Parathyroid adenoma (tissue), 2 donors: ENCODE measurements around the gene KPNA5.

Experiments
- H2AFZ ChIP-seq: fragments of 300-600 bp; sonication (generic); one replicate; pipeline ENCODE4 v1.7.0; 2017; ENCODE audit warnings: antibody characterized with exemption, mild to moderate bottlenecking
- H3K27ac ChIP-seq: fragments of 300-600 bp; sonication (generic); one replicate; pipeline ENCODE4 v1.7.0; 2017
- H3K27me3 ChIP-seq: fragments of 300-600 bp; sonication (generic); one replicate; pipeline ENCODE4 v1.7.0; 2017; ENCODE audit warnings: low read length; ENCODE audit not compliant: control insufficient read depth, insufficient read depth
- H3K36me3 ChIP-seq: fragments of 300-600 bp; sonication (generic); one replicate; pipeline ENCODE4 v1.7.0; 2017; ENCODE audit warnings: low read length; ENCODE audit not compliant: control insufficient read depth, insufficient read depth
- H3K4me1 ChIP-seq: fragments of 300-600 bp; sonication (generic); one replicate; pipeline ENCODE4 v1.7.0; 2017; ENCODE audit warnings: control low read depth
- H3K4me2 ChIP-seq: fragments of 300-600 bp; sonication (generic); one replicate; pipeline ENCODE4 v1.7.0; 2017; ENCODE audit warnings: low read length
- H3K4me3 ChIP-seq: fragments of 300-600 bp; sonication (generic); one replicate; pipeline ENCODE4 v1.7.0; 2017; ENCODE audit warnings: low read depth, low read length
- H3K79me2 ChIP-seq: fragments of 300-600 bp; sonication (generic); one replicate; pipeline ENCODE4 v1.7.0; 2017; ENCODE audit warnings: control low read depth
- H3K9ac ChIP-seq: fragments of 300-600 bp; sonication (generic); one replicate; pipeline ENCODE4 v1.7.0; 2017; ENCODE audit warnings: mild to moderate bottlenecking
- H3K9me3 ChIP-seq: fragments of 300-600 bp; sonication (generic); one replicate; pipeline ENCODE4 v1.7.0; 2017; ENCODE audit warnings: low read length; ENCODE audit not compliant: control insufficient read depth
- CTCF ChIP-seq: fragments of 300-600 bp; sonication (generic); IDR thresholded peaks from one replicate; pipeline ENCODE4 v1.7.0; 2017; ENCODE audit warnings: antibody characterized with exemption, mild to moderate bottlenecking
- donor health status: primary hyperparathyroidism.

KPNA5 gene

GRCh38 chr6:116680880-116681672 lies at the start of gene KPNA5:
TSS of gene KPNA5 (plus strand) at chr6:116681211. CDS start at chr6:116681335, 124 bp downstream.
- Histone ChIP-seq H3K36me3 (no peaks in the 10 kb centered on the region), H3K9me3 (no peaks in the 10 kb centered on the region), H3K4me2 (peak within 1 kb of the TSS; percentile 93), H3K9ac (peak within 1 kb of the TSS; percentile 50), H3K4me1 (no peaks in the 10 kb centered on the region), H2AFZ (peak within 1 kb of the TSS; percentile 98), H3K79me2 (peaks cover 4% of the 10 kb centered on the region), H3K27ac (peak within 1 kb of the TSS; percentile 92), H3K27me3 (no peaks in the 10 kb centered on the region), H3K4me3 (peak within 1 kb of the TSS; percentile 88)
- TF ChIP-seq CTCF: no peak

- H3K36me3 ChIP-seq: no peaks in the 10 kb centered on the region
- no peaks in the 10 kb centered on the region for H3K27me3 ChIP-seq
- no peaks in the 10 kb centered on the region for H3K79me2 ChIP-seq
- peak overlapping the region; percentile 64 for H3K27ac ChIP-seq
- no peak for TF ChIP-seq CTCF
- H3K4me3 ChIP-seq: no peak overlapping the region
- H3K9ac ChIP-seq: no peak overlapping the region
- H3K9me3 ChIP-seq: no peaks in the 10 kb centered on the region
- peak overlapping the region; percentile 66 for H2AFZ ChIP-seq
- H3K4me2 ChIP-seq: no peak overlapping the region
- H3K4me1 ChIP-seq: peaks cover 11% of the 10 kb centered on the region
These were observed 49.5 kb upstream of the KPNA5 start for GRCh38 chr6:116631379-116631990.

GRCh38 chr6:116633685-116634084 lies 47.3 kb upstream of the KPNA5 start:
- Histone ChIP-seq H3K4me3 (no peak overlapping the region), H3K9me3 (no peaks in the 10 kb centered on the region), H3K79me2 (no peaks in the 10 kb centered on the region), H3K9ac (no peak overlapping the region), H3K27me3 (no peaks in the 10 kb centered on the region), H3K4me2 (no peak overlapping the region), H3K27ac (no peak overlapping the region), H3K4me1 (peaks cover 11% of the 10 kb centered on the region), H3K36me3 (no peaks in the 10 kb centered on the region), H2AFZ (no peak overlapping the region)
- TF ChIP-seq CTCF: no peak

- Histone ChIP-seq H3K27me3 (no peaks in the 10 kb centered on the region), H2AFZ (no peak overlapping the region), H3K9ac (no peak overlapping the region), H3K4me3 (no peak overlapping the region), H3K9me3 (no peaks in the 10 kb centered on the region), H3K27ac (no peak overlapping the region), H3K36me3 (no peaks in the 10 kb centered on the region), H3K4me2 (no peak overlapping the region), H3K4me1 (no peaks in the 10 kb centered on the region), H3K79me2 (peaks cover 3% of the 10 kb centered on the region)
- no peak for TF ChIP-seq CTCF
These were observed 32.9 kb upstream of the KPNA5 start for GRCh38 chr6:116648156-116648555.
